HG02938 (cell line): Measurements from ENCODE around the gene GPX4.

ENCODE experiments used
- ATAC-seq: cut with Tn5 transposase; IDR thresholded peaks from one replicate; pipeline ENCODE4 v1.9.1; 2021; ENCODE audit warnings: mild to moderate bottlenecking, moderate library complexity; ENCODE audit not compliant: unreplicated experiment

The GPX4 gene

DNA sequence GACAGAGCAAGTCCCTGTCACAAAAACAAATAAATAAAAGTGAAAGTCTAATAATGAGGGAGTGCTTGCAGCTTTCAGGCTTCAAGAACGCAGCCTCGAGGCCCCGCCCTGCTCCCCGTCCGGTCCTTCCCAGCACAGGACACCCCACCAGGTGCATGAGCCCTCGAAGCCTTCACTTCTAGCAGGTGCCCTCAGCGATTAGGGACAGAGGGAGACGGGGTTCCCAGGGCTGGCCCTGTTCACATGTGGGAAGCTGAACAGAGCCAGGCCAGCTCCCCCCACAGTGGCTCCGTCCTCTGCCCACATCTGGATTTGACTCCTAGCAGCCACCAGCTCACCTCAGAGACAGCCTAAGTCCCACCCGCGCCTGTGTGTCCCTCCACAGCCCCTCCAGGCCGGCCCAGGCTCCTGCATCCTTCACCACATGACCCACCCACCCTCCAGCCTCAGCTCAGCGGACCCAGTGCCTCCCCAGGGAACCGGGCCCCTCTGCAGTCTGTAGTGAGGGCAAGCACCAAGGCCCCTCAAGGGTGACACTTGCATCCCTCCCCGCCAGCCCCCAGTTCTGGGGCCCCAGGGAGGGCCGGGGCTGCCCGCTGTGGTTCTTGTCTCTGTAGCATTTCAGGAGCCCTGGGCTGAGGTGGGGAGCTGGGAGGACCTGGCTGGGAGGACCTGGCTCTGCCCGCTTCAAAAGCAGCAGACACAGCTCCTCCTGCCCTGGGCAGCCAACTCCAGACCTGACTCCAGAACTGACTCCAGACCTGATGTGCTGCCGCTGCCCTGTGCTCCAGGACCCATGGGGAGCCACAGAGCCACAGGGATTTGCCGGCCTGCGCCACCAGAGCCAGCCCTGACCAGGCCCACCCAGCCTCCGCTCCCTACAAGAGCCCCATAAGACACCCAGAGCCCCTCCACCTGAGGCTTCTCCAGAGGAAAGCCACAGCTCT, 27.2 kb downstream of the GPX4 start:
- no peak for ATAC-seq

DNA sequence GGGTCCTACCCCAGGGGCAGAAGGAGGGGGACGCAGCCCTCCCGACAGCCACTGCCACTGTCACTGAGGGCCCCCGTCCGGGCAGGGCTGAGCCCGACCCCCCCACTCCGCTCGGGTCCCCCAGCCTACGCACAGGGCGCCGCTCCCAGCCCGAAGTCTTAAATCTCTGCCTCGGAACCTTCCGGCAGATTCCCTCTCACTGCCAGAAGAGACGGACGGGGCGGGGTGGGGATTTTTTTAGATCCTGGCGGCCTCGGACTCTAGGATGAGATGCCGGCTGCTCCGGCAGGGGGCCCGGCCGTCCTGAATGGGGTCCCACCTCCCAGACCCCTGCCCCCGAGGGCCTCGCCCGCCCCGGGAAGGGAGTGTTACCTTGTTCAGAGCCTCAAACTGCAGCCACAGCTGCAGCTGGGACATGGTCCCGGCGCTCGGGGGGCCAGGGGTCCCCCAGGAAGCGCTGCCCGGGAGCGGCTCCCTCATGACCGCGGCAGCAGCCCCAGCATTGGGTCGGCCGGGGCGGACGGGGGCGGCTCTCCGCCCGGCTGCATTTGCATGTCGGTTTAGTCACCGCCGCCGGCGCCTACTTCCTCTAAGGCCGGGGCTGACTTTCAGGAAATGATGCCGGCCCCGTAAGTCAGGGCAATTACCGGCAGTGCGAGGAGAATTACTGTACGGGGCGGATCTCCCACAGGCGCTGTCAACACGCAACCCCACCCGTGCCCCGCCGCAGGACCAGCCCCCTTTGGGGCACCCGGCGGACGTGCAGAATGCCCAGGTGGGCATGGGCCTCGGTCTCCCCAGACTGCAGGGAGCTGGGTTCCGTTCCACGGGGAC, 28.1 kb downstream of the GPX4 start:
- peak; percentile 42 for ATAC-seq

DNA sequence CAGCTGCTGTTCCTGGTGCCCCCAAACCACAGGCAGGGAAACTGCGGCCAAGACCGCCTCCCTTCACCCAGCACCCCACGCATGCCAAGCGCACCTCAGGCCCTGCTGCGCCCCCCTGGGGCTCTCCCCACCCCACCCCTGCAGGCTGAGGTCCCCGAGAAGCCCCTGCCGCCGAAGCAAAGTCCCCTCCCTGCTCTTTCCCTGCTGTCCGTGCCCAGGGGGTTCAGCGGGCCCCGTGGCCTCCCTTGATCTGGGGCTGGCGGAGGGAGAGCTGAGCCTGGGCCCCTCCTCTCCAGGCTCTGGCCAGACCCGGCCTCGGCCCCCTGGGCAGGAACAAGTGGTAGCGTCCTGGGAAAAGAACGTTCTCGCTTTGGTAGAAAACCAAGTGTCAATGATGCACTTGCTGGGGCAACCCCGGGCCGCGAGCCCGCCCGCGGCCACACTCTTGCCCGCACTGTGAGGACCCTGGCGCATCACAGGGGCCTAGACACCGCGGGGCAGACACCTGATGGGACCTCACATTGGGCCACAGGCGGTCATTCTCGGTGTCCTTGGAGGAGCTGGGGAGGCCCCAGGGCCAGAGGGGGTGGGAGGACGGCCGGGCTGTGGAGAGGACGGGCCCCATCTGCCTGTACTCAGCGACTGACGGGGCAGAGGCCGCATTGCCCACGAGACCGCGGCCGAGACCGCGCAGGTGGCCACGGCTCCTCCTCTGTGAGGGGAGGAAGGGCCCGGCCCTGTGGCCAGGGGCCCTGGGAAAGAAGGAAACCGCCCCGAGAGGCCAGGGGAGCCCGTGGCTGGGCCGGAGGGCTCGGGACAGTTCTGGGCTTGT, 29.0 kb downstream of the GPX4 start:
- ATAC-seq, result no peak

DNA sequence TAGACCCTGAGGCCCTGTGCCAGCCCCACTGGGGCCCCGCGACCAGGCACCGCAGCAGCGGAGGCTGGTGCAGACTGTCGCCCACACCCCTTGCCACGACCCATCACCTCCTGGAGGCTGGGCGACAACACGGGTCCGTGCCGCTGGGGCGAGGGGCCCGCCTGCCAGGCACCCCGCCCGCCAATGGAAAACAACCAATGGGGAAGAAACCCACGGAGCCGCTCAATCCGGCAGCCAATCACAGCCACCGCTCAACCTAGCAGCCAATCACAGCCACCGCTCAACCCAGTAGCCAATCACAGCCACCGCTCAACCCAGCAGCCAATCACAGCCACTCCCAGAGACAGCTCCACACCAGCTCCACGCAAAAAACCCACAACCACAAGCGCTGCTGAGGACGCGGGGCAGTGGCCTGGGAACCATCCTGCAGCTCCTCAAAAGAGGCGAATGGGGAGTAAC, 29.7 kb downstream of the GPX4 start:
- peak; percentile 47 for ATAC-seq

DNA sequence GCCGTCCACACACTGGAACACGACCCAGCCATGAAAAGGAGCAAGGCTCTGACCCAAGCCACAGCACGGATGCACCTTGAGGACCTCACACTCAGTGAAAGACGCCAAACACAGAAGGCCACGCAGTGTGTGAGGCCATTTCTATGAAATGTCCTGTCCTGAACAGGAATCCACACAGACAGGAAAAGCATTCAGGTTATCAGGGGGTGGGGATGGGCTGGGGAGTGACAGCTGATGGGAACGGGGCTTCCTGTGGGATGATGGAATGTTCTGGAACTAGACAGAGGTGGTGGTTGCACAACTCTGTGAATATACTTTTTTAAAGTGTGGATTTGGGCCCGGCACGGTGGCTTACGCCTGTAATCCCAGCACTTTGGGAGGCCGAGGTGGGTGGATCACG, 30.6 kb downstream of the GPX4 start:
- ATAC-seq, result no peak

DNA sequence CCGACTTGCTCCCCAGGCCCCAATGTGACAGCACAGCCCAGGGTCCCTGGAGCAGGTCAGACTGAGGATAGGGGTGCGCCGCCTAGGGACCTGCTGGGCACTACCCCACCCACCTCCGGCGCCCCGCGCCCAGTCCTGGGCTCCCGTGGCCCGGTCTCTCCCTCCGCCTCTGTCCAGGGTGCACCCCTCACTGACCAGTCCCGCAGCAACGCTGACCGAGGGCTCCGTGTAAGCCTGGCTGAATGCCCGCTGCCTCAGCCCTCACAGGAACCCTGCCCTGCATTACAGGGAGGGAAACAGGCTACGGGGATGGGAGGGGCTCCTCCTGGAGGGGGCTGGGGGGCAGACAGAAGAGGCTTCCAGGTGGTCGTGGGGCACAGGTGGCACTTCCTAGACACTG, 31.7 kb downstream of the GPX4 start:
- no peak for ATAC-seq

DNA sequence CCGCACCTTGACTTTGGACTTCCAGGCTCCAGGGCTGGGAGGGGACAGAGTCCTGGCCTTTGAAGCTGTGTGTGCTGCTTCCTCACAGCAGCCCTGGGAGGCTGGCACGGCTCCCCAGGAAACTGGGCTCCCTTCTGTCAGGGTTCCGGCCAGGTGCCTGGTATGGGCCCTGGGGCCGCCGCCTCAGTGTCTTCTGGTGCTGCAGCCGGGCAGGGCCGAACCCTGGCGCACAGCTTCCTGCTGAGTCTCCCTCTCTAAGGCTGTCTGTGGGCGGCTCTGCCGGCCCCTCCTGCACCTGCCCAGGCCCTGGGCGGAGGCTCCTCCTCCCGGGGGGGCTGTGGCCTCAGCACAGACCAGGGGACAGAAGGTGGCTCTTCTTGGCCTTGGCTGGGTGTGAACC, 32.4 kb downstream of the GPX4 start:
- no peak for ATAC-seq

- no peak for ATAC-seq
Observed at GRCh38 chr19:1136621-1137317, 33.0 kb downstream of the GPX4 start.

DNA sequence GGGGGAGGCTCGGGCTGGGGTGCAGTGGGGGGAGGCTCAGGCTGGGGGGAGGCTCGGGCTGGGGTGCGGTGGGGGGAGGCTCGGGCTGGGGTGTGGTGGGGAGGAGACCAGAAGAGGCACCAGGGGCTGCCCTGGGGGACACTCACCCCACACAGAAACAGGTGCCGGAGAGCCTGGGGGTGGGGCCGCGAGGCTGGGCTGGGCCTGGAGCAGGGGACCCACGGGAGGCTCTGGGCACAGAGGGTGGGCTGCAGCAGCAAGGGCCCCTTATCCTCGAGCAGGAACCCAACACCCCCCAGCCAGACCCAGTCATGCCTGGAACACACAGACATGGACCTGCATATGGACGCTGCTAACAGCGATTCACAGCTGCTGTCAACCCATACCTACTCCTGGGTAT, 34.3 kb downstream of the GPX4 start:
- ATAC-seq, result no peak

DNA sequence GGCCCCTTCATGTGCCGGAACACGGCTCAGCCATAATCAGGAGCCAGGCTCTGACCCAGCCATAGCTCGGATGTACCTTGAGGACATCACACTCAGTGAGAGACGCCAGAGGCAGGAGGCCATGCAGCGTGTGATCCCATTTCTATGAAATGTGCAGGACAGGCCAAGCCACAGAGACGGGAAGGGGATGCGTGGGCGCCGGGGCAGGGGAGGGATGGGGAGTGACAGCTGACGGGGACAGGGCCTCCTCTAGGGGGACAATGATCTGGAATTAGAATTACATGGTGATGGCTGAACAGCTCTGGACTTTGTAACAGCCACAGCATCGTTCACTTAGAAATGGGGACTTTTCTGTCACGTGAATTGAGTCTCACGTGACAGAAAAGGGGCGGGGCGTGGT, 35.3 kb downstream of the GPX4 start:
- ATAC-seq, result no peak

- ATAC-seq, result no peak
Observed at GRCh38 chr19:1140272-1141027, 36.7 kb downstream of the GPX4 start.

GRCh38 chr19:1141944-1142343, 38.1 kb downstream of the GPX4 start:
- no peak for ATAC-seq

GRCh38 chr19:1143828-1144399, 40.1 kb downstream of the GPX4 start:
- ATAC-seq, result no peak

- no peak for ATAC-seq
Observed at GRCh38 chr19:1144741-1145140, 40.9 kb downstream of the GPX4 start.

- ATAC-seq, result no peak
Observed at GRCh38 chr19:1145635-1146411, 42.0 kb downstream of the GPX4 start.

DNA sequence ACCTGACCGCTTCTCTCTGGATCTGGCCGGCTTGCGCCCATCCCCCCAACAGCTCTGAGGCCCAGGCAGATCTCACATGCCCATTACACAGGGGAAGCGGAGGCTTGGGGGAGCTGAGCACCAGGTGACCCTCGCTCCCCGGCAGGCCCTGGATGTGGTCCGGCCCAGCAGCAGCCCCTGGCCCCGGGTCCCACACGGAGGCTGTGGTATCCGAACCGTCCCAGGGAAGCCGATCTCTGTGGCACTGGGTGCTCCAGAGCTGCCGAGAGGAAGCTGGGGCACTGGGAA, 42.6 kb downstream of the GPX4 start:
- no peak for ATAC-seq

GRCh38 chr19:1146858-1147780, 43.3 kb downstream of the GPX4 start:
- no peak for ATAC-seq
